GM18517 (cell line): ENCODE data around the gene GFPT2.
A peak's percentile ranks its signal among the peaks of the same experiment; 100 is the strongest.

Experiments
- ATAC-seq: cut with Tn5 transposase; IDR thresholded peaks from one replicate; pipeline ENCODE4 v1.9.1; 2021; ENCODE audit warnings: mild to moderate bottlenecking, moderate library complexity; ENCODE audit not compliant: unreplicated experiment

The GFPT2 gene

GRCh38 chr5:180334751-180335613, 18.2 kb downstream of the GFPT2 start:
- no peak for ATAC-seq

- no peak for ATAC-seq
These were observed 19.0 kb downstream of the GFPT2 start for GRCh38 chr5:180334176-180334575.

- no peak for ATAC-seq
These were observed 19.5 kb downstream of the GFPT2 start for GRCh38 chr5:180333661-180334060.

- no peak for ATAC-seq
These were observed 20.3 kb downstream of the GFPT2 start for GRCh38 chr5:180332861-180333260.

GRCh38 chr5:180332051-180332517, 21.1 kb downstream of the GFPT2 start:
- no peak for ATAC-seq

GRCh38 chr5:180331647-180331950, 21.5 kb downstream of the GFPT2 start:
- no peak for ATAC-seq

GRCh38 chr5:180330810-180331646, 22.1 kb downstream of the GFPT2 start:
- no peak for ATAC-seq

GRCh38 chr5:180330270-180330648, 22.9 kb downstream of the GFPT2 start:
- ATAC-seq = no peak

- ATAC-seq = no peak
These were observed 23.4 kb downstream of the GFPT2 start for GRCh38 chr5:180329606-180330269.

GRCh38 chr5:180329138-180329435, 24.0 kb downstream of the GFPT2 start:
- no peak for ATAC-seq

GRCh38 chr5:180328296-180329137, 24.6 kb downstream of the GFPT2 start:
- ATAC-seq = peak; percentile 60

- no peak for ATAC-seq
These were observed 26.1 kb downstream of the GFPT2 start for GRCh38 chr5:180326989-180327565.

GRCh38 chr5:180324601-180324950, 28.6 kb downstream of the GFPT2 start:
- ATAC-seq = no peak

- no peak for ATAC-seq
These were observed 29.1 kb downstream of the GFPT2 start for GRCh38 chr5:180323941-180324600.

- no peak for ATAC-seq
These were observed 30.0 kb downstream of the GFPT2 start for GRCh38 chr5:180323160-180323559.

GRCh38 chr5:180318456-180319089, 34.6 kb downstream of the GFPT2 start:
- ATAC-seq = no peak

- ATAC-seq = no peak
These were observed 36.5 kb downstream of the GFPT2 start for GRCh38 chr5:180316586-180316985.

- no peak for ATAC-seq
These were observed 37.3 kb downstream of the GFPT2 start for GRCh38 chr5:180315762-180316212.
